Thyroid gland (tissue), 4 donors: ENCODE results near the gene CARD14. TPM values are rescaled to one million over a fixed set of nuclear protein-coding genes. Genes with fewer than 3 reads are reported as not detected.

Source experiments
- DNase-seq, 2 donors: peaks; one replicate each; pipeline ENCODE4 v3.0.0-alpha.2; 2019
- H3K27ac ChIP-seq, 3 donors: fragments of 200-600 bp; sonication (generic); 1 replicate in 2 of 3; 2 replicates in 1 of 3; pipeline ENCODE4 v1.5.1; 2016 to 2019; ENCODE audit warnings: mild to moderate bottlenecking in 1 of 3, moderate library complexity in 1 of 3
- H3K27me3 ChIP-seq: fragments of 200-600 bp; sonication (generic); one replicate; pipeline ENCODE4 v1.5.1; 2019
- H3K36me3 ChIP-seq, 2 donors: fragments of 200-600 bp; sonication (generic); one replicate each; pipeline ENCODE4 v1.5.1; 2016 to 2019
- H3K4me1 ChIP-seq, 2 donors: fragments of 200-600 bp; sonication (generic); one replicate each; pipeline ENCODE4 v1.5.1; 2017 to 2019
- H3K4me3 ChIP-seq, 3 donors: fragments of 200-600 bp; sonication (generic); replicated peaks in 1 of 3; 1 replicate in 2 of 3; 2 replicates in 1 of 3; pipeline ENCODE4 v1.5.1; 2016; ENCODE audit warnings: mild to moderate bottlenecking in 1 of 3
- H3K9me3 ChIP-seq: fragments of 200-600 bp; sonication (generic); one replicate; pipeline ENCODE4 v1.5.1; 2017
- CTCF ChIP-seq, 6 experiments: fragments of 200-600 bp in 3 of 6; fragments of 450-650 bp in 3 of 6; sonication (generic) in 3 of 6; IDR thresholded peaks; one replicate each; pipeline ENCODE4 v1.5.1; 2016 to 2019; ENCODE audit warnings: antibody characterized with exemption in 6 of 6, mild to moderate bottlenecking in 2 of 6, inconsistent platforms in 1 of 6, moderate library complexity in 1 of 6
- POLR2A ChIP-seq, 2 donors: fragments of 450-650 bp; IDR thresholded peaks; one replicate each; pipeline ENCODE4 v1.6.1; 2017; ENCODE audit warnings: antibody characterized with exemption in 2 of 2, mild to moderate bottlenecking in 2 of 2, moderate library complexity in 1 of 2
- WGBS, 2 donors: methylation state at CpG; one replicate each; pipeline ENCODE4 v1.1.5; 2017; 5-methylcytosine and 5-hydroxymethylcytosine counted together
- intact Hi-C: fragments of 100-400 bp; cut with DNase I; formaldehyde crosslinking; loops from one replicate; pipeline ENCODE4 v1.15.1; 2023
- total RNA-seq, 4 donors: library from RNA; depleted of rRNA; stranded (reverse); fragments of >200 nt; gene quantifications; one replicate each; pipeline ENCODE4 v1.2.3, GENCODE V29; 2016

CARD14 gene
- total RNA-seq, 4 donors from 2014 or later = 0.34 to 3.9 TPM; not detected in 2

DNA sequence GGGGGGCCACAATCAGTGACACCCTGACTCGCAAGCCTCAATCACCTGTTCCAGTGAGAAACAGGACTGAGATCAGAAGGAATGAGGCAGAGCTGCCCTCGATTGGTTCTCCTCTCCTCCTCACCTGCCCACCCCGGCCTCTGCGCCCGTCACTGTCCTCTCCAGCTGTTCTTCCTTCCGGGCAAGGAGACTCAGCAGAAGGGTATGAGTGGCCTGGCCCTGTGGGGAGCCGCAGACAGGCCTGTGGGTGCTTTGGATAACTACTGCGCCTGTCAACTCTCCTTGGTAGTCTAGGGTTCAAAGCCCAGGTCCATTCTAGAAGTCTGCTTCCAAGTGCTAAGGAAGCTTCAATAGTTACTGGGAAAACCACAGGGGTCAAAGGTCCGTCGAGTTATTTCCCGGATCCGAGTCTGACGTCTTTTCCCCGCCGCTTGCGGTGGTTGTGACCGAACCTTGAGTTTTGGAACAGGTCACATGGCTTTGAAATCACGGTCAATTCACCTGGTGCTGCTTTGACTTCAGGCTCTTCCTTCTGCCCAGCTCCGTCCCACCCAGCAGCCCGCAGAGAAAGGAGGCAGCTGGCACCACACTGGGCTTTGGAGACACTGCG lies 8.3 kb downstream of the CARD14 start:
- H3K4me1 ChIP-seq = no peaks in the 10 kb centered on the region
- 88% methylated on average over 19 to 21 of the region's 21 CpGs for WGBS, 2 donors
- no peaks in the 10 kb centered on the region for H3K36me3 ChIP-seq
- no peak for DNase-seq
- TF ChIP-seq POLR2A (IDR thresholded peaks at IDR 0.05) (no peak), CTCF (IDR thresholded peaks at IDR 0.05) (no peak)
- no peaks in the 10 kb centered on the region for H3K27me3 ChIP-seq
- H3K27ac ChIP-seq = no peak overlapping the region
- intact Hi-C loops = no loop called here
- H3K9me3 ChIP-seq = no peaks in the 10 kb centered on the region
- H3K4me3 ChIP-seq = no peak overlapping the region

GRCh38 chr17:80180192-80180591 lies 10.4 kb downstream of the CARD14 start:
- WGBS, 2 donors = 61 to 81% methylated on average over 10 to 11 of the region's 14 CpGs
- no peaks in the 10 kb centered on the region for H3K9me3 ChIP-seq

GRCh38 chr17:80181431-80181830 lies 11.6 kb downstream of the CARD14 start:
- 86 to 93% methylated on average over 17 of the region's 17 CpGs for WGBS, 2 donors
- H3K36me3 ChIP-seq = no peaks in the 10 kb centered on the region
- intact Hi-C loops = no loop called here

More at GRCh38 chr17:80180192-80180591, 10.4 kb downstream of the CARD14 start:
- no peak for DNase-seq
- Histone ChIP-seq H3K4me1 (no peaks in the 10 kb centered on the region), H3K36me3 (no peaks in the 10 kb centered on the region), H3K27me3 (no peaks in the 10 kb centered on the region), H3K27ac (no peak overlapping the region), H3K4me3 (no peak overlapping the region)
- no peak for TF ChIP-seq POLR2A (IDR thresholded peaks at IDR 0.05)
- no peak for TF ChIP-seq CTCF (IDR thresholded peaks at IDR 0.05)
- intact Hi-C loops = no loop called here

GRCh38 chr17:80182118-80182844 lies 12.5 kb downstream of the CARD14 start:
- TF ChIP-seq POLR2A (IDR thresholded peaks at IDR 0.05) (no peak), CTCF (IDR thresholded peaks at IDR 0.05) (no peak)
- WGBS, 2 donors = 87 to 89% methylated on average over 21 to 27 of the region's 30 CpGs
- no peaks in the 10 kb centered on the region for H3K9me3 ChIP-seq
- H3K27ac ChIP-seq = no peak overlapping the region
- H3K4me1 ChIP-seq = no peaks in the 10 kb centered on the region
- H3K36me3 ChIP-seq = no peaks in the 10 kb centered on the region
- no peaks in the 10 kb centered on the region for H3K27me3 ChIP-seq
- intact Hi-C loops = no loop called here
- H3K4me3 ChIP-seq = no peak overlapping the region
- no peak for DNase-seq

More at GRCh38 chr17:80181431-80181830, 11.6 kb downstream of the CARD14 start:
- DNase-seq = no peak
- Histone ChIP-seq H3K9me3 (no peaks in the 10 kb centered on the region), H3K27ac (no peak overlapping the region), H3K4me1 (no peaks in the 10 kb centered on the region), H3K27me3 (no peaks in the 10 kb centered on the region), H3K4me3 (no peak overlapping the region)
- TF ChIP-seq POLR2A (IDR thresholded peaks at IDR 0.05) = no peak
- TF ChIP-seq CTCF (IDR thresholded peaks at IDR 0.05) = no peak

DNA sequence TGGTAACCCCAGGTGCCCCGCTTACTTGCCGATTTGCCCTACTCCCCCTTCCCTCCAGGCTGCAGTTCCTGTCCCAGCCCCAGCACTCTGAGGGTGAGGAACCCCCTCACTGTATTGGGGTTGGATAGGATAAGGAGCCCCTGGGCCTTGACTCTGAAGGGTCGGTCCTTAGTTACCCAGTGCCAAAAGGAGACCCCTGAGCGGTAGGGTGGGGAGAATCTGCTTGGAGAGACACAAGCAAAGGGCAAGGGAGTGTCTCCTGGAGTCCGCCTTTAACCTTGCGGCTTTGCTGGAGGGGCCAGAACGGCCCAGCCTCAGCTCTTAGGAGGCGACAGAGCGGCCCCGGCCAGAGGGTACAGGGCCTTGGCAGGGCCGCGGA lies 13.0 kb downstream of the CARD14 start:
- WGBS, 2 donors = 82 to 88% methylated on average over 11 to 12 of the region's 12 CpGs

More for the DNA sequence above, 13.0 kb downstream of the CARD14 start:
- H3K4me3 ChIP-seq = no peak overlapping the region
- no peak for TF ChIP-seq POLR2A (IDR thresholded peaks at IDR 0.05)
- TF ChIP-seq CTCF (IDR thresholded peaks at IDR 0.05) = no peak
- intact Hi-C loops = no loop called here
- DNase-seq = no peak
- H3K36me3 ChIP-seq = no peaks in the 10 kb centered on the region
- no peaks in the 10 kb centered on the region for H3K9me3 ChIP-seq
- H3K27me3 ChIP-seq = no peaks in the 10 kb centered on the region
- no peak overlapping the region for H3K27ac ChIP-seq
- H3K4me1 ChIP-seq = peaks cover 0 to 4% of the 10 kb centered on the region in 2 donors
